DMS 273 (cell line): ENCODE measurements around the gene KRTAP10-1.
"Not testable (repeated sequence)": the region's sequence is repeated elsewhere in the genome, so short reads cannot be mapped to it uniquely, and the experiment has no call there.

Experiments used
- DNase-seq: peaks from one replicate; lab custom pipeline; 2025; ENCODE audit not compliant: unreplicated experiment; lab: John Stamatoyannopoulos, UW

KRTAP10-1 gene, protein sequence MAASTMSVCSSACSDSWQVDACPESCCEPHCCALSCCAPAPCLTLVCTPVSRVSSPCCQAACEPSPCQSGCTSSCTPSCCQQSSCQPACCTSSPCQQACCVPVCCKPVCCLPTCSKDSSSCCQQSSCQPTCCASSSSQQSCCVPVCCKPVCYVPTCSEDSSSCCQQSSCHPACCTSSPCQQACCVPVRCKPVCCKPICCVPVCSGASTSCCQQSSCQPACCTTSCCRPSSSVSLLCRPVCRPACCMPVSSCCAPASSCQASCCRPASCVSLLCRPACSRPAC

DNA sequence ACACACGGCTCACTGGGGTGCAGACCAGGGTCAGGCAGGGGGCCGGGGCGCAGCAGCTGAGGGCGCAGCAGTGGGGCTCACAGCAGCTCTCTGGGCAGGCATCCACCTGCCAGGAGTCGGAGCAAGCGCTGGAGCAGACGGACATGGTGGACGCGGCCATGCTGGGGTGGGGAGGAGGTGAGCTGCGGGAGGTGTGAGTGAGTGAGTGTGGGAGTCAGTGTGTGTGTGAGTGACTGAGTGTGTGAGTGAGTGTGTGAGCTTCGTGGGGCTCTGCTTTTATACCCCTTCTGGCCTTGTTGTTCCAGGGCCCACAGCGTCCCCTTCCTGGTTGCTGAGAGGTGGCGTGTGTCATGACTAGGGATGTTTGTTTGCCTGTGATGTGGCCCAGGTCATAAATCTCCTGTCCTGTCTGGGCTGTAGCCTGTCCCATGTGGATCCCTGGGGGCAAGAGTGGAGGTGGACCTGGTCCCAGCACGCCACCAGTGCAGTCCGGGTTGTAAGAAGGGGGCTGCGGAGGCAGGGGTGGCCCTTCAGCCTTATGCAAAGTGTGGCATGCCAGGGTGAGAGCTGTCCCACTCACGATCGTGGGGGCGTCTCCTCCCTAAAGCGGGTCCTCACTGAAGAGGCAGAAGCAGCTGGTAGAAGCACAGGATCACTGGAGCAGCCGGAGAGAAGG lies at the start of gene KRTAP10-1:
KRTAP10-1 (minus strand) TSS at position 205 of the 676 bp plus-strand sequence; CDS start at position 160, 45 bp downstream.
- no peak for DNase-seq

DNA sequence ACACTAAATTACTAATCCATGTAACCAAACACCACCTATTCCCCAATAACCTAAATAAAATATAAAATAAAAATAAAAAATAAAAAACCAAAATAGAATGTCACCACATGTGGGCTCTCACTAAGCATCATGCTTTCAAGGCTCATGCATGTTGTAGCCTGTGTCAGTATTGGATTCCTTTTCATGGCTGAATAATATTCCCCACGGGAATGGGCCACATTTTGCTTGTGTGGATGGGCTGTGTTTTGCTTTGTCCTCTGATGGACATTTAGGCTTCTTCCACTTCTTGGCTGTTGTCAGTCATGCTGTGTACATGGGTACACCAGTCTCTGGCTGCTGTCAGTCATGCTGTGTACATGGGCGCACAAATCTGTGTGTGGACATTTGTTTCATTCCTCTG lies 49.1 kb upstream of the KRTAP10-1 start:
- no peak for DNase-seq

DNA sequence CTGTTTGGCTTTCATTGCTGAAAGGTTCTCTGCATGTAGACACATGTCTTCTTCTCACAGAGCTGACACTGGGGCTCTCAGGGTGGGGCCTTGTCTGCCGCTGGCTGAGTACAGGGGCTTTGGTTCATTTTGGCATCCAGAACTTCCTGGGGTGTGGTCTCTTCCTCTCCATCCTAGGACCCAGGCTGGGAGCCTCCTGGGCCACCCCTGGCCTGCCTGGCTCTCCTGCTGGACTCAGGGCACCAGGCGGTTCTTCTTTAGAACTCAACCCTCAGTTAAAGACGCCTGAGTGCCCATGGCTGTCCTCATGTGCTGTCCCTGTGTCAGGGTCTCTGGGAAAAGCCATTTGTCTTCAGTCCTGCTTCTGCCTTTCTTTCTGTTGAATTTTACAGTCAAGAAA lies 45.9 kb upstream of the KRTAP10-1 start:
- DNase-seq = no peak

DNA sequence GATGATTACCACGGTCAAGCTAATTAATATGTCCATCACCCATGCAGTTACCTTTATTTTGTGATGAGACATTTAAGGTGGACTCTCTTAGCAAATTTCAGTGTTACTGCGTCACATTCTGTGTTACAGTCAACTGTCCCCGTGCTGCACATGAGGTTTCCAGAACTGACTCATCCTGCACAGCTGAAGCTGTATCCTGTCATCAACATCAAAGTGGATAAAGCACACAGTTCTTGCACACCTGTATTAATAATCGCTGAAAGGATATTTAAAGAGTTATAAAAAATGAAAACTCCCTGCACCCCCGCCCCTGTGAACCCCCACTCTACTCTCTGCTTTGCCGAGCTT lies 43.8 kb upstream of the KRTAP10-1 start:
- no peak for DNase-seq

DNA sequence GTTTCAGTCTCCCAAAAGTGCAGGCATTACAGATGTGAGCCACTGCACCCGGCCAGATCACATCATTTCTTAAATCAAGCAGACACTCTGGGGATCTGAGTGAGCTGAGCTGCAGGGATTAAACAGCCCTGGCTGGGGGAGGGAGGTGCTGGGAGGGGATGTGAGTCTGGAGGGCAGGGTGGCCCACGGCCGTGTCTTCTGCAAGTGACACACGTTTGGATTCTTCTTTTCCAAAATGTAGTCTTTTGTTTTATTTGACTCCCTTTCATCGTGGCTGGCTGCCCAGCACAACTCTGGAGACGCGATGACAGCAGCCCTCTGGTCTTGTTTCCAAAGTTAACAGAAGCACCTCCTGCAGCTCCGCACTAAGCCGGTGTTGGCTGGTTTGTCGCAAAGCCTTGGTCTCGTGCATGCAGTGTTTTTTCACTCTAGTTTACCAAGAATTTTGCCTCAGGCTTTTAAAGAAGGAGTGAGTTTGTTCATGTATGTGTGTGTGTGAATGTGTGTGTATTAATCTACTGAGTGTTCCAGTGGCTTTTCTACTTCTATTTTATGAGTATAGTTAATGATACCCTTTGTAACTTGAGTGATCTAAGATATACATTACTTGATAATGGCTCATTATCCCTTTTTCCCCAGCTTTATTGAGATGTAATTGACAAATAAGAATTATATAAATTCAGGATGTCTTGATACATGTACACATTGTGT lies 43.2 kb upstream of the KRTAP10-1 start:
- peak; percentile 54 for DNase-seq

DNA sequence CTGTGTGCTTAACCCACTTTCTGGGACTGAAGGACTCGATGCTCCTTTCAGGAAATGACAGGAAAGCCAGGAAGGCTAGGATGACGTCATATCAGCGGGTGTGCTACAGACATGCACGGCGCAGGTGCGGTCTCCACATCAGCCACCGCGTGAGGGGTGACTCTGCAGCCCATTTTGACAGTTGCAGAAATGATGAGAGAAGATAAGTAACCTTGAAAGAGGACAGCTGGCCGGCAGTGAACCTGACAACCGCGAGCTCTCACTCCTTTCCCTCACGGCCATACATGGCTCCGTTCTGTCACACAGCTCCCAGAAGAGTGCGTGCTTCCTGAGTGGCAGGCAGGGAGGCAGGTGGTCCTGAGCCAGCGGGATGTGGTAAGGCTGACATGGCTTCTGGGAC lies 42.1 kb upstream of the KRTAP10-1 start:
- no peak for DNase-seq

DNA sequence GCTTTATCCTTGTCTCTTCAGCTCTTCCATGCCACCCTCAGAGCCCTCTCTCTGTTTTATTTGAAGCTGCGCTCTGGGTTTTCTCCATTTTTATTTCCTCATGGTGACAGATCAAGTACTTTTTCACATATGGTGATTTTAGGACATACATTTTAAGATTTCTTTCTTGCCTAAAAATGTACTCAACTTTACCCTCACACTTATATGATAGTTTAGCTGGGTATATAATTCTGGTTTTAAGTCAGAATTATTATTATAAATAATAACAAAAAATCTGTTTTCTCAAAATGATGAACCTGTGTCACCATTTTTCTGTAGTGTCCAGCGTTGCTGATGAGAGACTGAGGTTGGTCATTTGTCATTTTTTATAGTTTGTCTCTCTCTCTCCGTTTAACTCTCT lies 41.2 kb upstream of the KRTAP10-1 start:
- DNase-seq = no peak

DNA sequence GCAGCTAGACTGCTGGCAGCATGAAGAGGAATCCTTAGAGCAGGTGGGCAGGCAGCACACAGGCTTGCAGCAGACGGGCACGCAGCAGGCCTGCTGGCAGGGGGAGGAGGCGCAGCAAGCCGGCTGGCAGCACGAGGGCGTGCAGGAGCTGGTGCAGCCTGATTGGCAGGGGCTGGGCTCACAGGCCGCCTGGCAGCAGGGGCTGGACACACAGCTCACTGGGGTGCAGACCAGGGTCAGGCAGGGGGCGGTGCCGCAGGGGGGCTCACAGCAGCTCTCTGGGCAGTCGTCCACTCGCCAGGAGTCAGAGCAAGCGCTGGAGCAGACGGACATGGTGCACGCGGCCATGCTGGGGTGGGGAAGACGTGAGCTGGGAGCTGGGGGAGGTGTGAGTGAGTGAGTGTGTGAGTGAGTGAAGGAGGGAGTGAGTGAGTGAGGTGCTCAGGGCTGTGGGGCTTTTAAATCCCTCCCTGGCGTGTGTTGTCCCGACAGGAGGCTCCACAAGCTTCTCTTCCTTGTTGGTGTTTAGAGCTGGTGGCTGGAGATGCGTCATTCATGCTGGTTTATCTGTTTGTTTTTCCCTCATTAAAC lies 40.3 kb upstream of the KRTAP10-1 start, which contains the start of gene KRTAP10-5:
KRTAP10-5 (minus strand) TSS at position 374 of the 591 bp plus-strand sequence; CDS start at position 348, 26 bp downstream.
- DNase-seq = not testable (repeated sequence)

DNA sequence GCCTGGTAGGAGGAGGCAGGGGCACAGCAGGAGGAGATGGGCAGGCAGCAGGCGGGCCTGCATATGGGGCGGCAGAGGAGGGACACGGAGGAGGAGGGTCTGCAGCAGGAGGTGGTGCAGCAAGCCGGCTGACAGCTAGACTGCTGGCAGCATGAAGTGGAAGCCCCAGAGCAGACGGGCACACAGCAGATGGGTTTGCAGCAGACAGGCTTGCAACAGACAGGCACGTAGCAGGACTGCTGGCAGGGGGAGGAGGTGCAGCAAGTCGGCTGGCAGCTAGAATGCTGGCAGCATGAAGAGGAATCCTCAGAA lies 39.8 kb upstream of the KRTAP10-1 start:
- DNase-seq = peak; percentile 65

DNA sequence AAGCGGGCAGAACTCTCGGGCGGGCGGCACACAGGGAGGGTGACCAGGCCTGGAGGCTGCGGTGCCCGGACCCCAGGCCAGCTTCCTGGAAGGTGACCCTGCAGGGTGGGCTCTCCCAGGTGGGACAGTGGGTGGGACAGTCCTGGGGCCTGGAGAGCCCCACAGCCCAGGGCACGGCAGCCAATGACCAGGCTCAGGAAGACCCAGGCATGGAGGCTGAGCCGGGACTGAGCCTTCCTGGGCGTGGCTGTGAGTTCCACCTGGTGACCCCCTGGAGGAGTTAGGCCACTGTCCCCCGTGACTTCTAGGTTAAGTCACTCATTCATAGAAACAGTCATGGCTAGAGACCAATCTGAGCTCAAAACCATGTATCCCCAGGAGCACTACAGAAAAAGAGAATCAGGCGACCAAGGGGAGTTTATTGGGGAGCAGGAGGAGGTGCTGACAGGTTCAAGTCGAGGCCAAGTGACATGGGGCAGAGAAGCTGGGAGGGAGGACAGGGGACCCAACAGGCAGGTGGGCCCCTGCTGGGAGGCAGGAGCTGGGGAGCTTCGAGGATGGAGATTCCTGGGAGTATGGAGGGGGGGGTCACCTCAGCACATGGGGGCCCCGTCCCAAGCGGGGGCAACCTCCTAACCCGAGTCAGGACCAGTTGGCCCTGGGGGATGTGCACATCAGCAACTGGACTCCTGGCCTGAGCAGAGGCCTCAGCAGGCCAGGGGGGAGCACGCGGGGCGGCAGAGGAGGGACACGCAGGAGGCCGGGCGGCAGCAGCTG lies 39.2 kb upstream of the KRTAP10-1 start:
- DNase-seq = no peak

DNA sequence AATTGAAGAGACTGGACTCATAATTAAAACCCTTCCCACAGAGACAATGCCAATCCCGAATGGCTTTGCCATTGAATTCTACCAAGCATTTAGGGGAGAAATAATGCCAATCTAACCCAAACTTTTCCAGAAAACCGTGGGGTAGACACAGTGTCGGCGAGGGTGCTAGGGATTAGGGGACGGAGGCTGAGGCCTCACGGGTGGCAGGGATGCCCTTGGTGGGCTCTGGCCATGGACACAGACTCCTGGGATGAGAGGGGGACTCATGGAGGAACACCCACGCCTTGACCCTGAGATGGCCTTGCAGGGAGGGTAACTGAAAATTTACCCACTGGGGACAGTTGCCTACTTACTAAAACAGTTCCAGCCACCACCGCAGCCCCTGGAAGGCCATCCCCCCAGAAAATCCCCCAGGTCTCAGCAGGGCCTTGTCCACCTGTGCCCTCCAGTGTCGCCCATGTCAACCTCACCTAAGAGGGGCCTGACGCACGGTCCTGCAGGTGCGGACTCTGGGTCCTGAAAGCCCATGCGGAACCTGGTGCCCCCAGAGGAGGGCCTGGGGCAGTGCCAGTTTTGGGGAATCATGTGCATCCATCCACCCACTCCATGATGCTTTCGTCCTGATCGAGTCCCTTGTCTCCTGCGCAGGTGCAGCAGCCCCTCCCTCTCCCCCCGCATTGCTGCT lies 38.5 kb upstream of the KRTAP10-1 start:
- no peak for DNase-seq

DNA sequence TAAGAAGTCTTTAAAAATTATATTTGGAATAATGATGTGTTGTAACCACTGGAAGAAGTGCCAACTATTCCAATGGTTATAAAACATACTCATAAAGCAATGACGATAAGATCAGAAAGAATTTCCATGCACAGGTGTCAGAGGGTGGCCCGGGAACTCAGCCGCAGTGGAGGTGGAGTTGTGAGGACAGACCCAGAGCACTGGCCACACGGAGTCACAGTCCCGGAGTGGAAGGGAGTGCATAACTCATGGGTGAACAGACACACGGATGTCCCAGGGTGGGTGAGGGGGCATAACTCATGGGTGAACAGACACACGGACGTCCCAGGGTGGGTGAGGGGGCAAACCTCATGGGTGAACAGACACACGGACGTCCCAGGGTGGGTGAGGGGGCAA lies 36.0 kb upstream of the KRTAP10-1 start:
- DNase-seq = no peak

DNA sequence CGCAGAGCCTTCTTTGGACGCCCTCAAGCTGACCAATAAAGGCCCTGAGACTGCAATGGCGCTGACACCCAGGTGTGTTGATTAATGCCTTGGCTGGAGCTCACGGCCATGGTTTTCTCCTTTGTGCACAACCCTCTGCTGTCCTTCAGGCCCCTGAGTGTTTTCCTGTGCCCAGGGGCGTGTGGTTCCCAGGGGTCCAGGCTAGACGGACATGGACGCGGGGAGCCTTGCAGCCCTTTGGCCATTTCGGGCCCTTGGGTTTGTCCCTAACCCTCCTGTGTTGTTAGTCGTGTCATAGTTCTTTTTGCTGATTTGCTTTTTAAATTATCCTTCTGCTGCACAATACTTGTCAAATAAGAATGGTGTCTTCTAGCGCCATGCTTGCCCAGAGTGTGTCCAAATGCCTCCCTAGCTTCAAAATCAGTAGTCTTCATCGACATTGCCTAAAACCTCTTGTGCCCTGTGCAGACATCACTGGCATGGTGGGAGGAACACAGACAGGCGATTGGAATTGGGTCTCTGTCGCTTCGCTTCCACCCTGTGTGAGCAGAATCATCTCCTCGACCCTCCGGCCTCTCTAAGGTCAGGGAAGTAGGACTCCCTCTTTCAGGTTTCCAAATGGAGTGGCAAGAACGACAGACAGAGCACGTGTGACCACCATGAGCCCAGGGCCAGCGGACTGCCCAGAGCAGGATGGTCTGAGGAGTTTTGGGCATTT lies 35.5 kb upstream of the KRTAP10-1 start:
- DNase-seq = no peak

DNA sequence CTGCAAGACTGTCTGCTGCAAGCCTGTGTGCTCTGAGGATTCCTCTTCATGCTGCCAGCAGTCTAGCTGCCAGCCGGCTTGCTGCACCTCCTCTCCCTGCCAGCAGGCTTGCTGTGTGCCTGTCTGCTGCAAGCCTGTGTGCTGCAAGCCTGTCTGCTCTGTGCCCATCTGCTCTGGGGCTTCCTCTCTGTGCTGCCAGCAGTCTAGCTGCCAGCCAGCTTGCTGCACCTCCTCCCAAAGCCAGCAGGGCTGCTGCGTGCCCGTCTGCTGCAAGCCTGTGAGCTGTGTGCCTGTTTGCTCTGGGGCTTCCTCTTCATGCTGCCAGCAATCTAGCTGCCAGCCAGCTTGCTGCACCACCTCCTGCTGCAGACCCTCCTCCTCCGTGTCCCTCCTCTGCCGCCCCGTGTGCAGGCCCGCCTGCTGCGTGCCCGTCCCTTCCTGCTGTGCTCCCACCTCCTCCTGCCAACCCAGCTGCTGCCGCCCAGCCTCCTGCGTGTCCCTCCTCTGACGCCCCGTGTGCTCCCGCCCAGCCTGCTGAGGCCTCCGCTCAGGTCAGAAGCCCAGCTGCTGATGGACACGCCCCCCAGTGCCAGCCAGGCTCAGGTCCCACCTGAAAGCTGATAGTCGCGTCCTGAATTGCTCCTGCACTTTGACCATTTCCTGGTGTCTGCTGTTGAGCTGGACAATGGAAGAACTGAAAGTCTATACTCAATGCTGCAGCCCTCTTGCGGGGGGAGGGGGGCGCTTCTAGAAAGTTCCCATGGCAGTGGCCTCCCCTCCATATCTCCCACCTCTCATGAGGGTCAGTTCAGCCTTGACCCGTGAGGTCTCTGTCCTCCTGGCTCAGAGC lies 34.7 kb upstream of the KRTAP10-1 start:
- DNase-seq = peak; percentile 59

DNA sequence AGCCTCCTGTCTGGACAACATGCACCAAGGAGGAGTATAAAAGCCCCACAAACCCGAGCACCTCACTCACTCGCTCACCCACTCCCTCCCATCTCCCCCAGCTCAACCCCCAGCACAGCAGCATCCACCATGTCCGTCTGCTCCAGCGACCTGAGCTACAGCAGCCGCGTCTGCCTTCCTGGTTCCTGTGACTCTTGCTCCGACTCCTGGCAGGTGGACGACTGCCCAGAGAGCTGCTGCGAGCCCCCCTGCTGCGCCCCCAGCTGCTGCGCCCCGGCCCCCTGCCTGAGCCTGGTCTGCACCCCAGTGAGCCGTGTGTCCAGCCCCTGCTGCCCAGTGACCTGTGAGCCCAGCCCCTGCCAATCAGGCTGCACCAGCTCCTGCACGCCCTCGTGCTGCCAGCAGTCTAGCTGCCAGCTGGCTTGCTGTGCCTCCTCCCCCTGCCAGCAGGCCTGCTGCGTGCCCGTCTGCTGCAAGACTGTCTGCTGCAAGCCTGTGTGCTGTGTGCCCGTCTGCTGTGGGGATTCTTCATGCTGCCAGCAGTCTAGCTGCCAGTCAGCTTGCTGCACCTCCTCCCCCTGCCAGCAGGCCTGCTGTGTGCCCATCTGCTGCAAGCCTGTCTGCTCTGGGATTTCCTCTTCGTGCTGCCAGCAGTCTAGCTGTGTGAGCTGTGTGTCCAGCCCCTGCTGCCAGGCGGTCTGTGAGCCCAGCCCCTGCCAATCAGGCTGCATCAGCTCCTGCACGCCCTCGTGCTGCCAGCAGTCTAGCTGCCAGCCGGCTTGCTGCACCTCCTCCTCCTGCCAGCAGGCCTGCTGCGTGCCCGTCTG lies 33.8 kb upstream of the KRTAP10-1 start, which contains the start of gene KRTAP10-4:
KRTAP10-4 (plus strand) TSS at position 100 of the 827 bp plus-strand sequence; CDS start at position 130, 30 bp downstream.
- DNase-seq = peak; percentile 65

DNA sequence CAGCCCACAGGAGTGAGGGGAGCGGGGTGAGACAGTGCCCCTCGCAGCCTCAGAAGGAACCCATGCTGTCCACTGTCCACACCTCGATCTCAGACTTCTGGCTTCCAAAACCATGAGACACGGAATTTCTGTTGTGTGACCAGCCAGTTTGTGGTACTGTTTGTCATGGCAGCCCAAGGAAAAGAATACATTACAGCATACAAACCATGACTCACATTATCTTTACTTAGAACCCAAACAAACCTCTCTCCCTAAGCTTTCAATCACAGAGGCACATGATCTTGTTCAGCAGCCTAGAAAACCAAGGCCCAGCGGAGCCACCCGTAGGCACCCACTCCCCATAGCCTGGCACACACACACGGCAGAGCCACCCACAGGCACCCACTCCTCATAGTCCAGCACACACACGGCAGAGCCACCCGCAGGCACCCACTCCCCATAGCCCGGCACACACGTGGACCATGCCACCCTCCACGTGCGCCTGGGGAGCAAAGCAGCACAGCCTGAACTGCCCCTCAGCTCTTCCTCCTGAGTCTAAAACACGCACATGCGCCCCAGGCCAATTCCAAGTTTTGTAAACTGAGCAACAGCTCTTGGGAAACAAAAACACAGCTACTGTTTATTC lies 33.1 kb upstream of the KRTAP10-1 start:
- peak; percentile 30 for DNase-seq
